Heart left ventricle (tissue), 16 donors: ENCODE data around the gene CCR8. TPM values are rescaled to one million over a fixed set of nuclear protein-coding genes. Genes with fewer than 3 reads are reported as not detected.

Experiments
- ATAC-seq, 4 donors: fragments of 200-7000 bp; cut with Tn5 transposase; one replicate each; pipeline ENCODE4 v1.9.1; 2020 to 2022; ENCODE audit warnings: moderate library complexity in 4 of 4, mild to moderate bottlenecking in 3 of 4, moderate number of reproducible peaks in 1 of 4
- DNase-seq, 5 donors: peaks; one replicate each; pipeline ENCODE4 v3.0.0-alpha.2; 2020
- H3K27ac ChIP-seq, 12 donors: fragments of 200-600 bp; sonication (generic) in 4 of 12; one replicate each; pipeline versions ENCODE4 v1.5.0 to v1.8.0; 2016 to 2022; ENCODE audit warnings: mild to moderate bottlenecking in 2 of 12
- H3K27me3 ChIP-seq, 9 donors: fragments of 200-600 bp; sonication (generic) in 2 of 9; one replicate each; pipeline versions ENCODE4 v1.5.1 to v1.8.0; 2016 to 2022; ENCODE audit warnings: mild to moderate bottlenecking in 3 of 9
- H3K36me3 ChIP-seq, 9 donors: fragments of 200-600 bp; sonication (generic) in 2 of 9; one replicate each; pipeline versions ENCODE4 v1.5.0 to v1.8.0; 2018 to 2022; ENCODE audit warnings: mild to moderate bottlenecking in 2 of 9
- H3K4me1 ChIP-seq, 12 donors: fragments of 200-600 bp; sonication (generic) in 4 of 12; one replicate each; pipeline versions ENCODE4 v1.5.0 to v1.8.0; 2016 to 2022; ENCODE audit warnings: mild to moderate bottlenecking in 3 of 12
- H3K4me3 ChIP-seq, 12 donors: fragments of 200-600 bp; sonication (generic) in 4 of 12; one replicate each; pipeline versions ENCODE4 v1.5.0 to v1.8.0; 2017 to 2022; ENCODE audit warnings: mild to moderate bottlenecking in 9 of 12, moderate library complexity in 4 of 12
- H3K9me3 ChIP-seq, 12 donors: fragments of 200-600 bp; sonication (generic) in 4 of 12; one replicate each; pipeline versions ENCODE4 v1.5.0 to v1.8.0; 2016 to 2022; ENCODE audit warnings: mild to moderate bottlenecking in 1 of 12
- POLR2A ChIP-seq, 2 donors: fragments of 450-650 bp; IDR thresholded peaks; one replicate each; pipeline ENCODE4 v1.6.1; 2017; ENCODE audit warnings: antibody characterized with exemption in 2 of 2, mild to moderate bottlenecking in 2 of 2, moderate library complexity in 2 of 2
- whole genome bisulfite sequencing, 4 donors: extraction: QIAGEN DNeasy Blood & Tissue Kit in 2 of 4; methylation state at CpG; one replicate each; pipeline versions ENCODE4 v1.1.5 to v1.1.7; 2013 to 2018; 5-methylcytosine and 5-hydroxymethylcytosine counted together
- intact Hi-C, 10 donors: fragments of 100-400 bp; cut with DNase I; formaldehyde crosslinking; loops; one replicate each; pipeline versions ENCODE4 v1.11.1 to v1.14.2; 2022
- polyA plus RNA-seq, 2 donors: library from polyadenylated mRNA; stranded (reverse); fragments of 200-250 nt; gene quantifications; one replicate each; pipeline ENCODE4 v1.2.3, GENCODE V29; 2013
- total RNA-seq, 9 donors: library from RNA; depleted of rRNA in 2 of 9; stranded (reverse); fragments of >200 nt in 2 of 9; fragmentation: NEBNext Ultra II Directional in 3 of 9; extraction: Animal tissue kit (Norgen Biotek cat#: 25700) in 3 of 9; gene quantifications; one replicate each; pipeline versions ENCODE4 v1.1.0 to v1.2.4, GENCODE V29; 2016 to 2023
- TF ChIP-seq, protein P1 (sequence below), 12 donors: fragments of 200-600 bp; sonication (generic) in 4 of 12; IDR thresholded peaks; one replicate each; pipeline versions ENCODE4 v1.5.0 to v1.8.0; 2018 to 2022; ENCODE audit warnings: antibody characterized with exemption in 12 of 12, mild to moderate bottlenecking in 5 of 12
- donor health status: ischemic (EF 13 %, LVEDD 7.1; RV severe dilation, severe dysfunction).
- donor health status: healthy with polysubstance abuse.
- donor health status: DM: no; HTN: yes; CAD: no.
- donor health status: DM: no; HTN: no; CAD: no.
- donor health status: ischemic (EF 25% LVEDD 6.9; RV normal size, moderate dysfunction).
- donor health status: ischemic (EF 25% LVEDD 5.7; RV mildly dilated, moderate dysfunction).
- donor health status: healthy.
- donor health status: DM: yes; HTN: yes; CAD: no.
- donor health status: ischemic (EF 35%, LVEDD 5.7; RV mildly dilated, moderate dysfunction).
- donor health status: nonischemic (EF 11% LVEDD 7.7; RV severe dilation, severe dysfunction).
- donor health status: DM: yes; HTN: yes; CAD: no.
- donor health status: PGD.
- donor health status: ischemic (EF 29% LVEDD 5.4; RV normal size, mild dysfunction).
- donor health status: nonischemic (EF 23%, LVEDD 6.1; RV moderate dilation, normal function).

The CCR8 gene
- total and polyA plus RNA-seq, 11 donors = 0.29 TPM; not detected in 10

DNA sequence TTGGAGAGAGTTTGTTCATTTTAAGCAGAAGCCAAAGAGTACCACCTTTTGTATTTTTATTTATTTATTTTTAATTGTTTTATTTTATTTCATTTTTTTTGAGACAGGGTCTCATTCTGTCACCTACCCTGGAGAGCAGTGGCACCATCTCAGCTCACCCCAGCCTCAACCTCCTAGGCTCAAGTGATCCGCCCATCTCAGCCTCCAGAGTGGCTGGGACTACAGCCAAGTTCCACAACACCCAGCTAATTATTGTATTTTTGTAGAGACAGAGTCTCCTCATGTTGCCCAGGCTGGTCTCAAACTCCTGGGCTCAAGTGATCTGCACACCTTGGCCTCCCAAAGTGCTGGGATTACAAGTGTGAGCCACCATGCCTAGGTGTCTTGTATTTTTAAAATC, 9.6 kb downstream of the CCR8 start:
- H3K4me1 ChIP-seq = no peaks in the 10 kb centered on the region
- ATAC-seq = no peak
- no peak for TF ChIP-seq POLR2A (IDR thresholded peaks at IDR 0.05)
- TF ChIP-seq, protein P1, sequence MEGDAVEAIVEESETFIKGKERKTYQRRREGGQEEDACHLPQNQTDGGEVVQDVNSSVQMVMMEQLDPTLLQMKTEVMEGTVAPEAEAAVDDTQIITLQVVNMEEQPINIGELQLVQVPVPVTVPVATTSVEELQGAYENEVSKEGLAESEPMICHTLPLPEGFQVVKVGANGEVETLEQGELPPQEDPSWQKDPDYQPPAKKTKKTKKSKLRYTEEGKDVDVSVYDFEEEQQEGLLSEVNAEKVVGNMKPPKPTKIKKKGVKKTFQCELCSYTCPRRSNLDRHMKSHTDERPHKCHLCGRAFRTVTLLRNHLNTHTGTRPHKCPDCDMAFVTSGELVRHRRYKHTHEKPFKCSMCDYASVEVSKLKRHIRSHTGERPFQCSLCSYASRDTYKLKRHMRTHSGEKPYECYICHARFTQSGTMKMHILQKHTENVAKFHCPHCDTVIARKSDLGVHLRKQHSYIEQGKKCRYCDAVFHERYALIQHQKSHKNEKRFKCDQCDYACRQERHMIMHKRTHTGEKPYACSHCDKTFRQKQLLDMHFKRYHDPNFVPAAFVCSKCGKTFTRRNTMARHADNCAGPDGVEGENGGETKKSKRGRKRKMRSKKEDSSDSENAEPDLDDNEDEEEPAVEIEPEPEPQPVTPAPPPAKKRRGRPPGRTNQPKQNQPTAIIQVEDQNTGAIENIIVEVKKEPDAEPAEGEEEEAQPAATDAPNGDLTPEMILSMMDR (IDR thresholded peaks at IDR 0.05) = no peak
- no peak overlapping the region for H3K27ac ChIP-seq
- DNase-seq = no peak
- H3K4me3 ChIP-seq = no peak overlapping the region
- H3K36me3 ChIP-seq = no peaks in the 10 kb centered on the region
- peaks cover 0 to 14% (median 0%) of the 10 kb centered on the region in 9 donors for H3K27me3 ChIP-seq
- intact Hi-C loops = no loop called here
- H3K9me3 ChIP-seq = no peaks in the 10 kb centered on the region
- WGBS, 4 donors = 69 to 73% (median 70%) methylated on average over 1 of the region's 1 CpG

DNA sequence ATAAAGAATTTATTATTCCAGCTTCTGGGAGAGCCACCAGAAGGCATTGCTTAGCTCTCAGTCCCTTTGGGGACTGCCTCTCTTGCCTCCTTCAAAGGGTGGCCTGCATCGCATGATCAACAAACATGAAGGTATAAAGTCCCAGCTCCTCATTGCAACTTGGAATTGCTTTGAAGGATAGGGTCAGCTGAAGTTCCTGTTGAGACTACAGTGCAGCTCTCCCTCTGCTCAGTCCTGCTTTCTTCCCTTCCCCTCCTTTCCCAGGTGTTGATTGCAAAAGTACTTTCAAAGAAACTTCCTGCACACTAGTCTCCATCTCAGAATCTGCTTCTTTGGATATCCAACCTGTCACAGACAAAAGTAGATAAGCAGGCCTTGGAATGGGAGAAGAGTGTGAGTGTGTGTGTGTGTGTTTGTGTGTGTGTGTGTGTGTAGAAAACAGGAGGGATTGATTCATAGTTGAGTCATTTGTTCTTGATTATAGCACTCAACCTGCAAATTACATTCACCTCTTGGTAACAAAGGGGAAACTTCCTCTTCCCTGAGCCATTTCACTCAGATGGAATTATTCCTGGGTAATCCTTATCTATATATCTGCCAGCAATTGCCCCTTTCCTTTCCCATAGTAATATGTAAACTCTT, 13.7 kb downstream of the CCR8 start:
- intact Hi-C loops = no loop called here
- DNase-seq (no peak), ATAC-seq (no peak)
- TF ChIP-seq, protein P1 (IDR thresholded peaks at IDR 0.05) = no peak
- no peak for TF ChIP-seq POLR2A (IDR thresholded peaks at IDR 0.05)
- H3K27me3 ChIP-seq = peaks cover 0 to 14% (median 0%) of the 10 kb centered on the region in 9 donors
- H3K4me3 ChIP-seq = no peak overlapping the region
- no peaks in the 10 kb centered on the region for H3K9me3 ChIP-seq
- H3K4me1 ChIP-seq = no peaks in the 10 kb centered on the region
- no peaks in the 10 kb centered on the region for H3K36me3 ChIP-seq
- 84 to 94% (median 91%) methylated on average over 1 of the region's 1 CpG for WGBS, 4 donors
- no peak overlapping the region for H3K27ac ChIP-seq

DNA sequence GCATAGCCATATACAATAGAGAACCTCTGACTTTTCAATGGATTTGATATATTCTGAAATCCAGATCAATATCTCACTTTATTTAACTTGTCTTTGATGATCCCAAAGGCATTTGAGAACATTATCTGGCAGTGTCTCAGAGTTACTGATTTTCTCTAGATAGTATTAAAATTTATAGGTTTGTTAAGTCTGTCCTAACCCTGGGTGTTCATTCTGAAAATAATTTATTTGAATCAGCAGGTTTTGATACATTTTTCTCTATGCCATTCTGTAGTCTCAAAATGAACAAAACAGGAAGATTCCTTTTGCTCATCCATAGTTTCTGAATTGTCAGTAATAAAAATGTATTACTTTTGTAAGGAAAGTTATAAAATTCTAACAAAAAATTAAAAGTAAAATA, 14.3 kb downstream of the CCR8 start:
- Histone ChIP-seq H3K36me3 (no peaks in the 10 kb centered on the region), H3K4me3 (no peak overlapping the region), H3K9me3 (no peaks in the 10 kb centered on the region), H3K4me1 (no peaks in the 10 kb centered on the region), H3K27me3 (peaks cover 0 to 11% (median 0%) of the 10 kb centered on the region in 9 donors), H3K27ac (no peak overlapping the region)
- no peak for DNase-seq
- TF ChIP-seq, protein P1 (IDR thresholded peaks at IDR 0.05) = no peak
- no peak for TF ChIP-seq POLR2A (IDR thresholded peaks at IDR 0.05)
- intact Hi-C loops = no loop called here
- no peak for ATAC-seq

DNA sequence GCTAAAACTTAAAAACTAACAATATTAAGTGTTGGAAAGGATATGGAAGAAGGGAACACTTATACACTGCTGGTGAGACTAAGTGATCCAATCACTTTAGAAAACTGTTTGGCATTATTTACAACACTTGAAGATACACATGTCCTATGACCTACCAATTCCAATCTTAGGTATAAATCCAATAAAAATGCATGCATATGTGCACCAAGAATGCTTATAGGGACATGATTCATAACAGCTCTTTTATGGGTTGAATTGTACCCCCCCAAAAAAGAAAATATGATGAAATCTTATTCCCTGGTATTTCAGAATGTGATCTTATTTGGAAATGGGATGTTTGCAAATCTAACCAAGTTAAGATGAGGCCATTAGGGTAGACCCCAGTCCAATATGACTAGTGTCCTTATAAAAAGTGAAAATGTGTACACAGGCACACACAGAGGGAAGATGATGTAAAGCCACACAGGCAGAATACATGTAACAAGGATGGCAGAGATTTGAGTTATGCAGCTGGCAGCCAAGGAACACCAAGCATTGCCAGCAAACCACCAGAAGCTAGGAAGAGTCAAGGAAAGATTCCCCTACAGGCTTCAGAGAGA, 15.3 kb downstream of the CCR8 start:
- intact Hi-C loops = no loop called here
- DNase-seq (no peak), ATAC-seq (no peak)
- no peaks in the 10 kb centered on the region for H3K4me1 ChIP-seq
- no peak overlapping the region for H3K27ac ChIP-seq
- peaks cover 0 to 4% (median 0%) of the 10 kb centered on the region in 9 donors for H3K27me3 ChIP-seq
- no peak overlapping the region for H3K4me3 ChIP-seq
- no peaks in the 10 kb centered on the region for H3K9me3 ChIP-seq
- TF ChIP-seq, protein P1 (IDR thresholded peaks at IDR 0.05) = no peak
- no peak for TF ChIP-seq POLR2A (IDR thresholded peaks at IDR 0.05)
- H3K36me3 ChIP-seq = no peaks in the 10 kb centered on the region
